Effector memory CD8-positive, alpha-beta T cell (primary cell): Measurements from ENCODE around the gene BBS4.
"Not testable (repeated sequence)": the region's sequence is repeated elsewhere in the genome, so short reads cannot be mapped to it uniquely, and the experiment has no call there.

Experiments used
- ATAC-seq: fragments of 150-1000 bp; cut with Tn5 transposase; replicated peaks from 2 replicates; pipeline ENCODE4 v1.10.0; 2021; ENCODE audit warnings: mild to moderate bottlenecking, moderate library complexity
- DNase-seq, 3 experiments: peaks; one replicate each; pipeline ENCODE4 v3.0.0; 2021
- H3K27ac Mint-ChIP-seq, 2 donors: one replicate each; pipeline ENCODE4 v1.8.0; 2022; ENCODE audit warnings: mild to moderate bottlenecking in 2 of 2, mixed read lengths in 2 of 2, moderate library complexity in 2 of 2
- H3K27me3 Mint-ChIP-seq, 2 donors: one replicate each; pipeline ENCODE4 v1.8.0; 2022; ENCODE audit warnings: mixed read lengths in 2 of 2
- H3K36me3 Mint-ChIP-seq: one replicate; pipeline ENCODE4 v1.8.0; 2022; ENCODE audit warnings: mild to moderate bottlenecking, moderate library complexity, mixed read lengths; ENCODE audit not compliant: insufficient read depth
- H3K4me1 Mint-ChIP-seq, 2 donors: one replicate each; pipeline ENCODE4 v1.8.0; 2022; ENCODE audit warnings: low read depth in 2 of 2, mixed read lengths in 2 of 2
- H3K4me3 Mint-ChIP-seq, 2 donors: one replicate each; pipeline ENCODE4 v1.8.0; 2022; ENCODE audit warnings: mild to moderate bottlenecking in 2 of 2, mixed read lengths in 2 of 2, moderate library complexity in 2 of 2
- H3K9me3 Mint-ChIP-seq, 2 donors: one replicate each; pipeline ENCODE4 v1.8.0; 2022; ENCODE audit warnings: mixed read lengths in 2 of 2

The BBS4 gene

DNA sequence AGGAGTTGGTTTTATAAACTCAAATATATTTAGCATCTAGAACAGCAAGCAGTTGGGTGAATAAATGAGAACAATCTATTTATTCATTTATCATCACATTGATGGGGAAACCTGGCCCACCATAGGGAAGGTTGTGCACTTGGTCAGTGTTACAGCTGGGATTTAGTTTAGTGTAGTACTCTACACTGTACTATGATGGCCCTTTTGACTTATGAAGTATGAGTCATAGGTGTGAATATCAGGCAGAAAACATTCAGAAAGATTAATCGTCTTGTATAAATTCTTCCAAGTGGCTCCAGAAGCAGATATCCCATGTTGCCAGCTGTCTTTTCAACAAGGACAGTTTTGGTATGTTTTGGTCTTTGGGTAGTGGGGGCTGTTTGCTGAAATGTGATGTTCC lies 38.0 kb downstream of the BBS4 start:
- peaks cover 0 to 2% of the 10 kb centered on the region in 2 donors for H3K4me1 Mint-ChIP-seq
- H3K36me3 Mint-ChIP-seq, result peaks cover 7% of the 10 kb centered on the region
- no peak overlapping the region for H3K27ac Mint-ChIP-seq
- no peak for DNase-seq
- H3K27me3 Mint-ChIP-seq, result no peaks in the 10 kb centered on the region
- no peak for ATAC-seq
- no peak overlapping the region for H3K4me3 Mint-ChIP-seq
- H3K9me3 Mint-ChIP-seq, result no peaks in the 10 kb centered on the region

DNA sequence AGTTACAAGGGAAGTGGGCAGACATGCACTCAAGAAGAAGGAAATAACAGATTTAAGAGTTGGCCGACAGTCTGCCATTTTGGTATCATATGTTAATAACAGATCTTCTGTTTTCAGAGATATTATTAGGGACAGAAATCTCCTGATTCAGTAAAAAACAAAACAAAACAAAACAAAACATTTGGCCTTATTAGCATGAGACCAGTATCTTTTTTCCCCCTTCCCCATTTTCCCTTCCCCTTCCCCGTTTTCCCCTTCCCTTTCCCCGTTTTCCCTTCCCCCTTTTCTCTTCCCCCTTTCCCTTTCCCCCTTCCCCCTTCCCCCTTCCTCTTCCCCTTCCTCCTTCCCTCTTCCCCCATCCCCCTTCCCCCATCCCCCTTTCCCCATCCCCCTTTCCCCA lies 39.4 kb downstream of the BBS4 start:
- no peaks in the 10 kb centered on the region for H3K27me3 Mint-ChIP-seq
- no peaks in the 10 kb centered on the region for H3K9me3 Mint-ChIP-seq
- ATAC-seq, result no peak
- no peak for DNase-seq
- no peak overlapping the region for H3K4me3 Mint-ChIP-seq
- peaks cover 7% of the 10 kb centered on the region for H3K36me3 Mint-ChIP-seq
- peaks cover 0 to 2% of the 10 kb centered on the region in 2 donors for H3K4me1 Mint-ChIP-seq
- H3K27ac Mint-ChIP-seq, result no peak overlapping the region

DNA sequence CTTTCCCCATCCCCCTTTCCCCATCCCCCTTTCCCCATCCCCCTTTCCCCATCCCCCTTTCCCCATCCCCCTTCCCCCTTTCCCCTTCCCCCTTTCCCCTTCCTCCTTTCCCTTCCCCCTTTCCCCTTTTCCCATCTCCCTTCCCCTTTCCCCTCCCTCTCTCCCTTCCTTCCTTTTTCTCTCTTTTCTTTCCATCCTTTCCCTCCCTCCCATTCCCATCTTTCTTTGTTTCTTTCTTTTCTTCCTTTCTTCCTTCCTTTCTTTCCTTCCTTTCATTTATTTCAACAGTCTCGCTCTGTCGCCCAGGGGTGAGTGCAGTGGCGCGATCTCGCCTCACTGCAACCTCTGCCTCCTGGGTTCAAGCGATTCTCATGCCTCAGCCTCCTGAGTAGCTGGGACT lies 39.8 kb downstream of the BBS4 start:
- ATAC-seq, H3K27me3 Mint-ChIP-seq, DNase-seq, H3K4me3 Mint-ChIP-seq, H3K36me3 Mint-ChIP-seq, H3K4me1 Mint-ChIP-seq, H3K9me3 Mint-ChIP-seq: not testable (repeated sequence)
- H3K27ac Mint-ChIP-seq, result peak overlapping the region in 1 of 2 donors; percentile 68

DNA sequence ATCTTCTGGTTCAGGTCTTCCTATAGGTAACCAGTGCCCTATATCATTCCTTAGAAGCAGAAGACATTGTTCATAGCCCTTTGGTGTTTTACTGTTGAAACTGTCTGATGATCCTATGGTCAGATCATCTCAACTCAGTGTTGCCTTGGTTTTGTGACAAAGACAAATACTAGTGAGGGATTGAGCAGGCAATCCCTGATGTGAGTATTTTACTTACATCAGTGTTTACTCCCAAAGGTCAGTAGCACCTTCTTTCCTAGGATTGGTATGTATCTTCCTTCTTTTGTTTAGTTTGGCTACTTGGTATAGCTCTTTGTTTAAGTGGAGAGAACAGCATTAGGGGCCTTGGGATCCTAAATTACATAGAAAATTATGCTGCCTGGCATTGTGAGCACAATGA lies 41.1 kb downstream of the BBS4 start:
- Mint-ChIP-seq H3K4me1 (peaks cover 0 to 2% of the 10 kb centered on the region in 2 donors), H3K27ac (peak overlapping the region in 1 of 2 donors; percentile 10), H3K36me3 (peaks cover 7% of the 10 kb centered on the region), H3K27me3 (no peaks in the 10 kb centered on the region), H3K9me3 (no peaks in the 10 kb centered on the region), H3K4me3 (no peak overlapping the region)
- ATAC-seq (no peak), DNase-seq (no peak)

DNA sequence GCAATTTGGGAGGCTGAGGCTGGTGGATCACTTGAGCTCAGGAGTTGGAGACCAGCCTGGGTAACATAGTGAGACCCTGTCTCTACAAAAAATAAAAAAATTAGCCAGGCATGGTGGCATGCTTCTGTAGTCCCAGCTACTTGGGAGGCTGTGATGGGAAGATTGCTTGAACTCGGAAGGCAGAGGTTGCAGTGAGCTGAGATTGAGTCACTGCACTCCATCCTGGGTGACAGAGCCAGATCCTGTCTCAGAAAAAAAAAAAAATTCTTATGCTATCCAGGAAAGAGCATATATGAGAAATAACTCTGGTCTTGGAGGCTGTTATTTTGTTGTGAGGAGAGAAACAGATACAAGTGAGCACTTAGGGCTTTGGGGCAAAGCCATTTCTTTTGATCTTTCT lies 42.2 kb downstream of the BBS4 start:
- not testable (repeated sequence) for ATAC-seq, H3K27me3 Mint-ChIP-seq, DNase-seq, H3K36me3 Mint-ChIP-seq, H3K4me1 Mint-ChIP-seq, H3K9me3 Mint-ChIP-seq, H3K4me3 Mint-ChIP-seq
- H3K27ac Mint-ChIP-seq, result peak overlapping the region in 1 of 2 donors; percentile 10

DNA sequence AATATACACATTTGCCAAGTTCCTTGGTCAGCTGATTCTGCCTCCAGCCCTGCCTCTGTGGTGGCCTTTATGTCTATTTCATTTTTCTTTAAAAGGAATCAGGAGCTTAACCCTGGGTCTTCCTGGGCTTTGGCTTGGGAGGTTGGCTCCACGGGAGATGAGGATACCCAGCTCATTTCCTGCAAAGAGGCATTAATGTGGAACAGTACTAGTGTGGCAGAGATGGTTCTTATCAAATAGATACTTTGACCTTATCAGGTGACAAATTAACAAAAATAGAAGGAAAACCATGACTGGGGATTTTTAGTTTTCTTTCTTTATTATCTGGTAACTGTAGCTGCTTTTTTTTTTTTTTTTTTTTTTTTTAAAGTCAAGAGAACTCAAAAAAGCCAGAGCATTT lies 42.8 kb downstream of the BBS4 start:
- H3K4me1 Mint-ChIP-seq, result peaks cover 3 to 11% of the 10 kb centered on the region in 2 donors
- H3K27ac Mint-ChIP-seq, result no peak overlapping the region
- DNase-seq (no peak), ATAC-seq (no peak)
- no peaks in the 10 kb centered on the region for H3K27me3 Mint-ChIP-seq
- peaks cover 7% of the 10 kb centered on the region for H3K36me3 Mint-ChIP-seq
- H3K9me3 Mint-ChIP-seq, result no peaks in the 10 kb centered on the region
- no peak overlapping the region for H3K4me3 Mint-ChIP-seq

DNA sequence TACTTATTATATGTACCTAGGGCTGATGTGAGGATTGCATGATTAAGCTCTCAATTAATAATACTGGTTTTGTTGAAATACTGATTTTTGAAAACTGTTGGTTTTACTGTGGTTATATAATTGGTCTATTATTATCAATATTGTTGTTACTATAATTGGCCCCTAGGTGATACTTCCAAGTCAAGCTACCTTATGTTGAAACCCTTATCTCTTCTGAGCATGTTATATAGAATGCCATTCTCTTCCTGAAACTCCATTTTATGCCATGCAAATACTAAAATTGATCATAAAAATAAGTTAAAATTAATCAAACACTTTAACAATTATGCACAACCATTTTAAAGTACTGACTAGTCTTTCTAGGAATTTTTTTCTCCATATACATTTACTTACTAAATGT lies 46.1 kb downstream of the BBS4 start:
- DNase-seq (no peak), ATAC-seq (no peak)
- H3K4me3 Mint-ChIP-seq, result no peak overlapping the region
- H3K27ac Mint-ChIP-seq, result no peak overlapping the region
- H3K4me1 Mint-ChIP-seq, result peaks cover 3 to 20% of the 10 kb centered on the region in 2 donors
- H3K9me3 Mint-ChIP-seq, result no peaks in the 10 kb centered on the region
- H3K27me3 Mint-ChIP-seq, result no peaks in the 10 kb centered on the region
- peaks cover 15% of the 10 kb centered on the region for H3K36me3 Mint-ChIP-seq

DNA sequence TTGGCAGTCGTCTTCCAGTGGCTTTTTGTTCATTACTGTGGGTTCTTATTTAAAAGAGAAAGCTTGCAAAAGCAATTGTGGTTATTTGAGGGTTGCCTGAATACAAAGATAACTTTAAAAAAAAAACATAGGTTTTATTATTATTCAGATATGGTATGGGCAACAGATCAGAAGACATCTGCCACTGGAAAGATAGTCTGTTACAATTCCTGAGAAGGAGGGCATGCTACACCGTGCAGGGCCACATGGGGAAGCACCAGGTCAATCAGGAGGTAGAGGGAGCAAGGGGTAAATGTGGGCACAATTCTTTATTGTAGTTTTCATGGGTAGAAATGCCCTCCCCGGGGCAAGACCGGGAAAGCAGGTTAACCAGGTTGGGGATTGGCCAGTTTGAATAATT lies 46.5 kb downstream of the BBS4 start:
- peaks cover 3 to 20% of the 10 kb centered on the region in 2 donors for H3K4me1 Mint-ChIP-seq
- peak overlapping the region in 1 of 2 donors; percentile 39 for H3K27ac Mint-ChIP-seq
- no peaks in the 10 kb centered on the region for H3K27me3 Mint-ChIP-seq
- peaks cover 19% of the 10 kb centered on the region for H3K36me3 Mint-ChIP-seq
- DNase-seq, result no peak
- H3K9me3 Mint-ChIP-seq, result no peaks in the 10 kb centered on the region
- no peak overlapping the region for H3K4me3 Mint-ChIP-seq
- ATAC-seq, result no peak

DNA sequence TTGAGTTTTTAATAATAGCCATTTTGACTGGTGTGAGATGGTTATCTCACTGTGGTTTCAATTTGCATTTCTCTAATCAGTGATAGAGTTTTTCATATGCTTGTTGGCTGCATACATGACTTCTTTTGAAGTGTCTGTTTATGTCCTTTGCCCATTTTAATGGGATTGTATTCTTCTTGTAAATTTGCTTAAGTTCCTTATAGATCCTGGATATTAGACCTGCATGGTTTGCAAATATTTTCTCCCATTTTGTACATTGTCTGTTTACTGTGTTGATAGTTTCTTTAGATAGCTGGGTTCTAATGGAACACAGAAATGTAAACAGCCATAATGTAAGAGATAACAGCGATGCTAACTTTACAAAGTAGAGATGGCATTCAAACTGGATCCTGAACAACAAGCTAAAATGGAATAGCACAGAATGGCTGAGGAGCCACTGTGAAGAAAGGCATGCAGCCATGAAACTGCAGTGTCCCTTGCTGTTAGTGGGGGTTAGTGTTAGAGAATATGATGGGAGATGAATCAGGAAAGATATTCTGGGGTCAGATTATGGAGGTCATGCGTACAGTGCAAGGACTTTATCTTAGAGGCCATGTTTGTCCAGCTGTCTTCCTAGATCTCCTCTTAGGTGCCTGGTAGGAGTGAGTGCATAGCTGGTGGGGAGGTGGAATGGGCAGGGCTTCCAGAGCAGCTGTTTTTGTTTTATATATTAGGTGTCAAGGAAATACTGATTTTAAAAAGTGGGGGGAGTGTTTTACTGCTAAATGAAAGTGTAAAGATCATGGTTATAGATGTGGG lies 48.1 kb downstream of the BBS4 start:
- no peak for DNase-seq
- ATAC-seq, result no peak
- H3K4me1 Mint-ChIP-seq, result peaks cover 7 to 20% of the 10 kb centered on the region in 2 donors
- no peak overlapping the region for H3K4me3 Mint-ChIP-seq
- peak overlapping the region in 1 of 2 donors; percentile 2 for H3K27ac Mint-ChIP-seq
- no peaks in the 10 kb centered on the region for H3K27me3 Mint-ChIP-seq
- peaks cover 15% of the 10 kb centered on the region for H3K36me3 Mint-ChIP-seq
- no peaks in the 10 kb centered on the region for H3K9me3 Mint-ChIP-seq

DNA sequence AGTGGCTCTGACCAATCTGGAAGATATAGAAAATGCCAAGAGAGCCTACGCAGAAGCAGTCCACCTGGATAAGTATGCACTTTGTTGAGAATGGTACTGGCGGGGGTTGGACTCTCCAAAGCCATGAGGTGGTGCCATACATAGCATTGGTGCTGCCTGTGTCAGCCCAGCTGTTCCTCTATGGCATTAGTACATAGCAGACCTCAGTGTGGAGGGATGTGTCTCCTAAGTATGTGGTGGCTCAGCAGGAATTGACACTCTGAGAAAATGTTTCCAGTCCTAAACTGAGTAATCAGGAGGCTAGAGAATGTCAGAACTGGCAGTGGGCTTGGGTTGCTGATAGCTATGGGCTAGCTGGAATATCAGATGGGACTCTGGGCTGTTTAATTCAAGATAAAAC lies 49.1 kb downstream of the BBS4 start:
- Mint-ChIP-seq H3K27me3 (no peaks in the 10 kb centered on the region), H3K9me3 (no peaks in the 10 kb centered on the region), H3K36me3 (peaks cover 13% of the 10 kb centered on the region), H3K4me3 (no peak overlapping the region), H3K4me1 (peaks cover 14 to 29% of the 10 kb centered on the region in 2 donors), H3K27ac (peak overlapping the region in 1 of 2 donors; percentile 2)
- no peak for ATAC-seq
- no peak for DNase-seq

DNA sequence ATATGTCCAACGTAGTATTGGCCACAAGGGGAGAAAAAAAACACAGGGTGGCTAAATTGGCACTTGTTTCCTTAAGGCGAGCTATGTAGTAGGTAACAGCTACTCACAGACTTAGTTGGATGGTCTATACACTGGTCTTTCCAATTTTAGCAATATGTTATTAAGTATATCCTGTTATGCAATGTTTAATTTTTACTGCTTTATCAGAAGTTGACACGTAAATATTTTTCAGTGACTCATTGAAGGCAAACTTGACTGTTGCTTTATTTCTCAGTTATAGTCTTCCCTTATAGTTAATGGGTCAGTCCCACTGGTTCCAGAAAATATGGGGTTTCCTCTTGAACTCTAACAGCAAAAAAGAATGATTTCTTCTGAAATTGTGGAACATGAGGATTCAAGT lies 51.1 kb downstream of the BBS4 start:
- peaks cover 13% of the 10 kb centered on the region for H3K36me3 Mint-ChIP-seq
- H3K9me3 Mint-ChIP-seq, result no peaks in the 10 kb centered on the region
- H3K4me1 Mint-ChIP-seq, result peaks cover 19 to 45% of the 10 kb centered on the region in 2 donors
- ATAC-seq (no peak), DNase-seq (no peak)
- no peaks in the 10 kb centered on the region for H3K27me3 Mint-ChIP-seq
- H3K27ac Mint-ChIP-seq, result peak overlapping the region; percentile 39 to 59
- no peak overlapping the region for H3K4me3 Mint-ChIP-seq

DNA sequence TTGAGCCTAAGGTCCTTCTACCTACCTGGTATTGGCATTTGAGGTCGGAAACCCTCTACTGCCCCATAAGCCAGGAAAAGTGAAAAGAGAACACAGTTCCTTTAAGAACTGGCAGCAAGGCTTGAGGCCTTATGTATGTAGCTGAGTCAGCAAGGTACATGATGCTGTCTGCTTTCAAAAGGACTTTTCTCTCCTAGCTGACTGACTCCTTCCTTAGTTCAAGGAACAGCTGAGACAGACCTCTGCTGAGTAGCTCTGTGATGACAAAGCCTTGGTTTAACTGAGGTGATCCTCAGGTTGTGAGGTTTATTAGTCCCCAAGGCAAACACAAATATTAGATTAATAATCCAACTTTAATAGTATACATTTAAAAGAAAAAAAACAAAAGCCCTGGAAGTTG lies 51.7 kb downstream of the BBS4 start:
- Mint-ChIP-seq H3K4me1 (peaks cover 19 to 41% of the 10 kb centered on the region in 2 donors), H3K4me3 (no peak overlapping the region), H3K9me3 (no peaks in the 10 kb centered on the region), H3K27me3 (no peaks in the 10 kb centered on the region), H3K36me3 (peaks cover 13% of the 10 kb centered on the region), H3K27ac (peak overlapping the region; percentile 39 to 59)
- ATAC-seq (no peak), DNase-seq (no peak)

DNA sequence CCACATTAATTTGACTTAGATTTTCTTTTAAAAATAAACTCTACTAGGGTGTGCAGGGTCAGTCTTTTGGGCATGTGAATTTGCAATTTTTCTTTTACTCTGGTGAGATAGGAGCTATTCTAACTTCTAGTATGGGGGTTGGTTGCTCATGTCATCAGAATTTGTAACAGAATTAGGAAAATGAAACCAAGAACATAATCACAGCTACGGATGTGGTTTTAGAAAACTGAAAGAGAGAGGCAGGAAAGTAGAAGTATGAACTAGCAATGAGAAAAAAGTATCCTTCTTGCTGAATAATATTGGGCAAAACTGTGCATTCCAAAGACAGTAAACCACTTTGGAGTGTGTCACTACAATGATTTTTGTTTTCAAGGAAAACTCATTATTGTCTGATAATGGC lies 54.2 kb downstream of the BBS4 start:
- Mint-ChIP-seq H3K36me3 (peaks cover 10% of the 10 kb centered on the region), H3K27ac (peak overlapping the region; percentile 39 to 93), H3K27me3 (no peaks in the 10 kb centered on the region), H3K4me3 (peak overlapping the region; percentile 30 to 69), H3K4me1 (peaks cover 16 to 25% of the 10 kb centered on the region in 2 donors), H3K9me3 (no peaks in the 10 kb centered on the region)
- no peak for DNase-seq
- ATAC-seq, result peak; percentile 88

DNA sequence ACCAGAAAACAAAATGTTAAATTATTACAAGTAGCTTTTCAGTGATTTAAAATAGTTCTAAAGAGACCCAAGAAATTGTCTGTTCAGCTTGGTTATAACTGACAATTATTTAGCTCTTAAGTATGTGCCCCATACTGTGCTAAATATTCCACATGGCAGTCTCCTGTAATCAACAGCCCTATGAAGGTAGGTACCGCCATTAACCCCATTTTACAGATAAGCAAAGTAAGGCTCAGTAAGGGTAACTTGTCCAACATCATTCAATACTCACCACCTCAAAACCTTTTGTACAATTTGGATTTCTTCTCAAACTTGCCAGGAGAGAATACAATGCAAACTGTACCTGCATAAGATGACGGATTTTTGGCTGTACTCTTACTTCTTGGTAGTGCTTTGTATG lies 63.7 kb downstream of the BBS4 start:
- Mint-ChIP-seq H3K27me3 (no peaks in the 10 kb centered on the region), H3K4me3 (no peak overlapping the region), H3K4me1 (peaks cover 5 to 11% of the 10 kb centered on the region in 2 donors), H3K27ac (peak overlapping the region in 1 of 2 donors; percentile 66), H3K36me3 (peaks cover 26% of the 10 kb centered on the region), H3K9me3 (no peaks in the 10 kb centered on the region)
- ATAC-seq (no peak), DNase-seq (no peak)
